Measurements from ENCODE around the gene WFIKKN1.

GRCh38 chr16:583815-584591 is 46.8 kb upstream of the WFIKKN1 start:
- TF ChIP-seq CTCF (conservative IDR thresholded peaks at IDR 0.05; ENCODE audit: low read depth, low read length) (no peak), EZH2 (IDR thresholded peaks at IDR 0.05; ENCODE audit: low read length, unreplicated experiment) (no peak)
